Lower leg skin (tissue), 4 donors: ENCODE data around the gene SPRR2E. TPM values are rescaled to one million over a fixed set of nuclear protein-coding genes. Genes with fewer than 3 reads are reported as not detected.
"Not testable (repeated sequence)": the region's sequence is repeated elsewhere in the genome, so short reads cannot be mapped to it uniquely, and the experiment has no call there.

Source experiments
- DNase-seq, 2 donors: peaks; one replicate each; pipeline ENCODE4 v3.0.0-alpha.2; 2019; ENCODE audit warnings: low spot score in 2 of 2
- H3K4me3 ChIP-seq: fragments of 200-600 bp; sonication (generic); 2 replicates; pipeline ENCODE4 v1.5.1; 2017; ENCODE audit warnings: mild to moderate bottlenecking, low read depth; ENCODE audit not compliant: poor library complexity, severe bottlenecking
- CTCF ChIP-seq, 3 donors: fragments of 450-650 bp; IDR thresholded peaks; one replicate each; pipeline ENCODE4 v1.5.1; 2016; ENCODE audit warnings: antibody characterized with exemption in 3 of 3, mild to moderate bottlenecking in 3 of 3, moderate library complexity in 2 of 3
- POLR2A ChIP-seq, 2 donors: fragments of 450-650 bp; IDR thresholded peaks; one replicate each; pipeline ENCODE4 v1.6.1; 2016 to 2017; ENCODE audit warnings: antibody characterized with exemption in 2 of 2, mild to moderate bottlenecking in 1 of 2, moderate library complexity in 1 of 2
- WGBS, 2 donors: methylation state at CpG; one replicate each; pipeline ENCODE4 v1.1.5; 2018; 5-methylcytosine and 5-hydroxymethylcytosine counted together
- intact Hi-C: fragments of 100-400 bp; cut with DNase I; formaldehyde crosslinking; loops from one replicate; pipeline ENCODE4 v1.15.0; 2023; ENCODE audit warnings: low total_unique reads
- total RNA-seq, 4 donors: library from RNA; depleted of rRNA; stranded (reverse); fragments of >200 nt; gene quantifications; one replicate each; pipeline ENCODE4 v1.1.0, GENCODE V29; 2016

The SPRR2E gene
- 100 to 1,000 TPM; 149 to 650 (median 233) TPM for total RNA-seq

- H3K4me3 ChIP-seq: no peak within 1 kb of the TSS
- intact Hi-C loops: no loop called here
- no peak for DNase-seq
- no peak for TF ChIP-seq CTCF (IDR thresholded peaks at IDR 0.05)
- no peak for TF ChIP-seq POLR2A (IDR thresholded peaks at IDR 0.05)
Observed at GRCh38 chr1:153094426-153094825, at the start of gene SPRR2E. TSS of gene SPRR2E (minus strand) at chr1:153094526. CDS start at chr1:153093751, 775 bp downstream.

GRCh38 chr1:153141377-153141776 lies 47.1 kb upstream of the SPRR2E start:
- TF ChIP-seq POLR2A (IDR thresholded peaks at IDR 0.05) (no peak), CTCF (IDR thresholded peaks at IDR 0.05) (no peak)
- intact Hi-C loops: no loop called here
- no peak overlapping the region for H3K4me3 ChIP-seq
- no peak for DNase-seq
- WGBS, 2 donors: 76 to 77% methylated on average over 3 of the region's 3 CpGs

- no peak for TF ChIP-seq CTCF (IDR thresholded peaks at IDR 0.05)
- TF ChIP-seq POLR2A (IDR thresholded peaks at IDR 0.05): no peak
- no peak for DNase-seq
- 76 to 85% methylated on average over 3 of the region's 3 CpGs for WGBS, 2 donors
- no peak overlapping the region for H3K4me3 ChIP-seq
- intact Hi-C loops: no loop called here
Observed at GRCh38 chr1:153140484-153140883, 46.2 kb upstream of the SPRR2E start.

GRCh38 chr1:153133743-153134142 lies 39.4 kb upstream of the SPRR2E start:
- no peak for DNase-seq
- no peak overlapping the region for H3K4me3 ChIP-seq
- TF ChIP-seq CTCF (IDR thresholded peaks at IDR 0.05) (no peak), POLR2A (IDR thresholded peaks at IDR 0.05) (no peak)
- 57 to 88% methylated on average over 1 to 2 of the region's 2 CpGs for WGBS, 2 donors
- intact Hi-C loops: no loop called here

GRCh38 chr1:153133267-153133666 lies 38.9 kb upstream of the SPRR2E start:
- TF ChIP-seq POLR2A (IDR thresholded peaks at IDR 0.05): no peak
- no peak for TF ChIP-seq CTCF (IDR thresholded peaks at IDR 0.05)
- intact Hi-C loops: no loop called here
- WGBS, 2 donors: 64 to 73% methylated on average over 1 of the region's 1 CpG
- DNase-seq: no peak
- H3K4me3 ChIP-seq: no peak overlapping the region

- H3K4me3 ChIP-seq, intact Hi-C loops, DNase-seq: not testable (repeated sequence)
- 91 to 93% methylated on average over 4 of the region's 4 CpGs for WGBS, 2 donors
Observed at GRCh38 chr1:153128688-153129087, 34.4 kb upstream of the SPRR2E start.
